Pancreas (tissue), 10 donors: ENCODE results near the gene PTPRJ. TPM values are rescaled to one million over a fixed set of nuclear protein-coding genes. Genes with fewer than 3 reads are reported as not detected.

Source experiments
- ATAC-seq, 4 donors: fragments of 200-7000 bp; cut with Tn5 transposase; one replicate each; pipeline versions ENCODE4 v1.8.0 to v1.9.1; 2020; ENCODE audit warnings: mild to moderate bottlenecking in 4 of 4, moderate library complexity in 4 of 4
- DNase-seq, 6 donors: peaks; one replicate each; pipeline ENCODE4 v3.0.0-alpha.2; 2020
- FAIRE-seq: peaks from 2 replicates; lab custom pipeline; 2012; peaks lifted over from hg19 to GRCh38; lab: Jason Lieb, UNC
- H3K27ac ChIP-seq, 4 donors: fragments of 200-600 bp; sonication (generic); 1 replicate in 3 of 4; 2 replicates in 1 of 4; pipeline versions ENCODE4 v1.5.0 to v1.8.0; 2020
- H3K27me3 ChIP-seq, 4 donors: fragments of 200-600 bp; one replicate each; pipeline ENCODE4 v1.8.0; 2021
- H3K36me3 ChIP-seq, 3 donors: fragments of 200-600 bp; sonication (generic) in 1 of 3; one replicate each; pipeline versions ENCODE4 v1.5.0 to v1.8.0; 2020 to 2021
- H3K4me1 ChIP-seq, 3 donors: fragments of 200-600 bp; one replicate each; pipeline ENCODE4 v1.8.0; 2021
- H3K4me3 ChIP-seq, 4 donors: fragments of 200-600 bp; sonication (generic) in 2 of 4; one replicate each; pipeline versions ENCODE4 v1.5.0 to v1.8.0; 2020 to 2021
- H3K9me3 ChIP-seq, 4 donors: fragments of 200-600 bp; one replicate each; pipeline ENCODE4 v1.8.0; 2021
- CTCF ChIP-seq, 4 donors: fragments of 200-600 bp; sonication (generic) in 3 of 4; IDR thresholded peaks; one replicate each; pipeline versions ENCODE4 v1.5.0 to v1.8.0; 2021; ENCODE audit warnings: antibody characterized with exemption in 4 of 4
- WGBS, 2 donors: extraction: QIAGEN DNeasy Blood & Tissue Kit; methylation state at CpG; one replicate each; pipeline ENCODE4 v1.1.7; 2013; 5-methylcytosine and 5-hydroxymethylcytosine counted together
- intact Hi-C, 3 donors: fragments of 100-400 bp; cut with DNase I; formaldehyde crosslinking; loops; one replicate each; pipeline versions ENCODE4 v1.11.1 to v1.14.2; 2022
- polyA plus RNA-seq, 2 donors: library from polyadenylated mRNA; stranded (reverse); fragments of 200-250 nt; gene quantifications; one replicate each; pipeline ENCODE4 v1.2.3, GENCODE V29; 2013
- total RNA-seq, 6 donors: library from RNA; stranded (reverse); fragmentation: NEBNext Ultra II Directional in 4 of 6; extraction: Animal tissue kit (Norgen Biotek cat#: 25700) in 4 of 6; gene quantifications; one replicate each; pipeline versions ENCODE4 v1.2.1 to v1.2.4, GENCODE V29; 2021 to 2023
- donor health status: healthy with polysubstance abuse.
- donor health status: DM: no; HTN: no; CAD: no; lungs with moderate emphysema.
- donor health status: DM: no; HTN: no; CAD: no.
- donor health status: control.
- donor health status: control.
- donor health status: Bipolar disorder and iron deficiency.
- donor health status: DM: yes; HTN: yes; CAD: no.
- donor health status: DM: no; HTN: no; CAD: no.
- donor health status: DM: no; HTN: no; CAD: no.
- donor health status: DM: yes; HTN: yes; CAD: no.

The PTPRJ gene
- total and polyA plus RNA-seq, 8 donors: 3.6 to 32.8 (median 11.6) TPM

GRCh38 chr11:47986219-47986618 is 5.9 kb downstream of the PTPRJ start:
- no peak overlapping the region for H3K4me3 ChIP-seq
- intact Hi-C loops: no loop called here
- FAIRE-seq: no peak
- H3K9me3 ChIP-seq: no peaks in the 10 kb centered on the region
- 92 to 93% methylated on average over 5 of the region's 5 CpGs for WGBS, 2 donors
- H3K36me3 ChIP-seq: no peaks in the 10 kb centered on the region
- H3K4me1 ChIP-seq: peaks cover 6 to 35% (median 24%) of the 10 kb centered on the region in 3 donors
- no peak for DNase-seq
- no peak for ATAC-seq
- H3K27me3 ChIP-seq: no peaks in the 10 kb centered on the region
- TF ChIP-seq CTCF (IDR thresholded peaks at IDR 0.05): no peak
- H3K27ac ChIP-seq: peak overlapping the region in 1 of 4 donors; percentile 75

- Histone ChIP-seq H3K36me3 (no peaks in the 10 kb centered on the region), H3K9me3 (no peaks in the 10 kb centered on the region), H3K27ac (peak overlapping the region in 2 of 4 donors; percentile 62 to 75), H3K27me3 (no peaks in the 10 kb centered on the region), H3K4me1 (peaks cover 9 to 39% (median 25%) of the 10 kb centered on the region in 3 donors), H3K4me3 (no peak overlapping the region)
- ATAC-seq (no peak), DNase-seq (no peak), FAIRE-seq (no peak)
- TF ChIP-seq CTCF (IDR thresholded peaks at IDR 0.05): no peak
- 89 to 93% methylated on average over 1 of the region's 1 CpG for WGBS, 2 donors
- intact Hi-C loops: no loop called here
Measured at GRCh38 chr11:47986742-47987141, 6.4 kb downstream of the PTPRJ start.

GRCh38 chr11:47987310-47987709 is 7.0 kb downstream of the PTPRJ start:
- Histone ChIP-seq H3K9me3 (no peaks in the 10 kb centered on the region), H3K27me3 (no peaks in the 10 kb centered on the region), H3K36me3 (no peaks in the 10 kb centered on the region), H3K27ac (peak overlapping the region in 2 of 4 donors; percentile 62 to 75), H3K4me3 (no peak overlapping the region), H3K4me1 (peaks cover 7 to 38% (median 23%) of the 10 kb centered on the region in 3 donors)
- FAIRE-seq: no peak
- TF ChIP-seq CTCF (IDR thresholded peaks at IDR 0.05): no peak
- WGBS, 2 donors: 91 to 93% methylated on average over 2 of the region's 2 CpGs
- no peak for DNase-seq
- no peak for ATAC-seq
- intact Hi-C loops: no loop called here

- no peaks in the 10 kb centered on the region for H3K36me3 ChIP-seq
- H3K4me3 ChIP-seq: no peak overlapping the region
- H3K4me1 ChIP-seq: peaks cover 5 to 33% (median 20%) of the 10 kb centered on the region in 3 donors
- 43 to 44% methylated on average over 6 of the region's 6 CpGs for WGBS, 2 donors
- H3K27ac ChIP-seq: peak overlapping the region in 2 of 4 donors; percentile 62 to 75
- peak in 2 of 4 donors; percentile 2 to 12 for ATAC-seq
- intact Hi-C loops: no loop called here
- TF ChIP-seq CTCF (IDR thresholded peaks at IDR 0.05): no peak
- H3K9me3 ChIP-seq: no peaks in the 10 kb centered on the region
- no peak for FAIRE-seq
- DNase-seq: peak in 2 of 6 donors; percentile 13 to 20
- H3K27me3 ChIP-seq: no peaks in the 10 kb centered on the region
Measured at GRCh38 chr11:47987781-47988180, 7.4 kb downstream of the PTPRJ start.

- Histone ChIP-seq H3K4me1 (peaks cover 5 to 33% (median 20%) of the 10 kb centered on the region in 3 donors), H3K27me3 (no peaks in the 10 kb centered on the region), H3K27ac (peak overlapping the region in 2 of 4 donors; percentile 80 to 91), H3K4me3 (no peak overlapping the region), H3K9me3 (no peaks in the 10 kb centered on the region), H3K36me3 (no peaks in the 10 kb centered on the region)
- WGBS, 2 donors: 26 to 39% methylated on average over 2 of the region's 2 CpGs
- FAIRE-seq (no peak), ATAC-seq (no peak), DNase-seq (no peak)
- TF ChIP-seq CTCF (IDR thresholded peaks at IDR 0.05): no peak
- intact Hi-C loops: no loop called here
Measured at GRCh38 chr11:47989779-47990178, 9.4 kb downstream of the PTPRJ start.
